Fibroblast of gingiva (primary cell): ENCODE measurements around the gene ATG4C.

ENCODE experiments used
- DNase-seq: peaks from one replicate; pipeline ENCODE4 v3.0.0-alpha.2; 2011; ENCODE audit warnings: low read depth

The ATG4C gene

GRCh38 chr1:62905309-62905708 lies 121.4 kb downstream of the ATG4C start:
- DNase-seq, result no peak

GRCh38 chr1:62905872-62906271 lies 121.9 kb downstream of the ATG4C start:
- no peak for DNase-seq

GRCh38 chr1:62906428-62906886 lies 122.5 kb downstream of the ATG4C start:
- DNase-seq, result peak; percentile 12

DNA sequence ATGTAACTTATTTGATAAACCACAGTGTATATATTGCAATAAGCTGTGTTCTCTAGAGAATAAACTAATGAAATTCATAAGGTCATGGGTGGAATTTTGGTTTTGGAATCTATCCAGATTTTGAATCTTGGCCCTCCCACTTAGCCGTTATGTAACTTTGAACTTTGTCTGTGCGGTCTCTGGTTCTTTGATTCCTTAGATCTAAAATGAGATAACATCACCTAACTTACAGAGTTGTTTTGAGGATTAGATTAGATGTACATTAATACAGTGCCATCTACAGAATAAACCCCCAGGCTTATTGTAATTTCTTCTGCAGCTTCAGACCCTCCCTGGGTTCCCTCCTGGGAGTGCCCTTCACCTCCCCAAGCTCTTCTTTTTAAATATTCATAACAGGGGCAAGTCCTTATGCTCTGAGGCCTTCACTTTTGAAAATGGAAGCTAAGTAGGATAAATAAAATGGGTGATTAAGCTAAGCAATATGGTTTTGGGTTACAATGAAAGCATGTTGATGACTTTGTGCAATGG lies 124.3 kb downstream of the ATG4C start:
- DNase-seq, result no peak

- DNase-seq, result peak; percentile 18
These were observed 128.2 kb downstream of the ATG4C start for GRCh38 chr1:62912028-62912638.
